Sigmoid colon (tissue), 7 donors: ENCODE measurements around the gene C11orf68. TPM values are rescaled to one million over a fixed set of nuclear protein-coding genes. Genes with fewer than 3 reads are reported as not detected.

Source experiments
- DNase-seq: peaks from one replicate; pipeline ENCODE4 v3.0.0-alpha.2; 2019
- H3K27ac ChIP-seq, 4 donors: fragments of 200-600 bp; sonication (generic); one replicate each; pipeline ENCODE4 v1.5.1; 2016 to 2019; ENCODE audit warnings: mild to moderate bottlenecking in 1 of 4
- H3K27me3 ChIP-seq, 3 donors: fragments of 200-600 bp; sonication (generic); one replicate each; pipeline ENCODE4 v1.5.1; 2019; ENCODE audit warnings: mild to moderate bottlenecking in 1 of 3
- H3K36me3 ChIP-seq, 4 donors: fragments of 200-600 bp; sonication (generic); one replicate each; pipeline ENCODE4 v1.5.1; 2016 to 2019
- H3K4me1 ChIP-seq, 4 donors: fragments of 200-600 bp; sonication (generic); one replicate each; pipeline ENCODE4 v1.5.1; 2017 to 2019
- H3K4me3 ChIP-seq, 4 donors: fragments of 200-600 bp; sonication (generic); one replicate each; pipeline ENCODE4 v1.5.1; 2017 to 2019; ENCODE audit warnings: mild to moderate bottlenecking in 2 of 4, moderate library complexity in 1 of 4
- H3K9me3 ChIP-seq, 4 donors: fragments of 200-600 bp in 3 of 4; sonication (generic) in 3 of 4; one replicate each; pipeline versions ENCODE4 v1.5.1 to v1.6.1; 2013 to 2019
- EP300 ChIP-seq, 4 donors: sonication (generic); formaldehyde crosslinking; IDR thresholded peaks; one replicate each; pipeline ENCODE4 v1.6.1; 2017; ENCODE audit warnings: antibody characterized with exemption in 4 of 4
- POLR2A ChIP-seq, 2 donors: fragments of 450-650 bp; IDR thresholded peaks; one replicate each; pipeline ENCODE4 v1.6.1; 2016; ENCODE audit warnings: antibody characterized with exemption in 2 of 2, mild to moderate bottlenecking in 2 of 2, moderate library complexity in 2 of 2
- POLR2AphosphoS5 ChIP-seq, 4 donors: sonication (generic); formaldehyde crosslinking; IDR thresholded peaks; one replicate each; pipeline ENCODE4 v1.6.1; 2017; ENCODE audit warnings: antibody characterized with exemption in 4 of 4
- WGBS, 2 donors: extraction: QIAGEN DNeasy Blood & Tissue Kit; methylation state at CpG; one replicate each; pipeline ENCODE4 v1.1.7; 2013; 5-methylcytosine and 5-hydroxymethylcytosine counted together
- intact Hi-C: fragments of 100-400 bp; cut with DNase I; formaldehyde crosslinking; loops from one replicate; pipeline ENCODE4 v1.15.1; 2023
- polyA plus RNA-seq, 3 donors: library from polyadenylated mRNA; stranded (reverse); fragments of 200-250 nt; gene quantifications; one replicate each; pipeline ENCODE4 v1.2.3, GENCODE V29; 2013
- total RNA-seq, 4 donors: library from RNA; depleted of rRNA; stranded (reverse); fragments of >200 nt; gene quantifications; one replicate each; pipeline ENCODE4 v1.1.0, GENCODE V29; 2016
- TF ChIP-seq, protein P1 (sequence below), 4 experiments: fragments of 450-650 bp in 3 of 4; fragments of 200-600 bp in 1 of 4; IDR thresholded peaks; one replicate each; pipeline ENCODE4 v1.5.1; 2016 to 2019; ENCODE audit warnings: antibody characterized with exemption in 4 of 4, mild to moderate bottlenecking in 3 of 4, moderate library complexity in 2 of 4
- donor health status: healthy with polysubstance abuse.
- donor health status: Bipolar disorder and iron deficiency.
- donor health status: healthy.

The C11orf68 gene
- total and polyA plus RNA-seq, 7 donors = 22.1 to 36.3 (median 24.0) TPM

DNA sequence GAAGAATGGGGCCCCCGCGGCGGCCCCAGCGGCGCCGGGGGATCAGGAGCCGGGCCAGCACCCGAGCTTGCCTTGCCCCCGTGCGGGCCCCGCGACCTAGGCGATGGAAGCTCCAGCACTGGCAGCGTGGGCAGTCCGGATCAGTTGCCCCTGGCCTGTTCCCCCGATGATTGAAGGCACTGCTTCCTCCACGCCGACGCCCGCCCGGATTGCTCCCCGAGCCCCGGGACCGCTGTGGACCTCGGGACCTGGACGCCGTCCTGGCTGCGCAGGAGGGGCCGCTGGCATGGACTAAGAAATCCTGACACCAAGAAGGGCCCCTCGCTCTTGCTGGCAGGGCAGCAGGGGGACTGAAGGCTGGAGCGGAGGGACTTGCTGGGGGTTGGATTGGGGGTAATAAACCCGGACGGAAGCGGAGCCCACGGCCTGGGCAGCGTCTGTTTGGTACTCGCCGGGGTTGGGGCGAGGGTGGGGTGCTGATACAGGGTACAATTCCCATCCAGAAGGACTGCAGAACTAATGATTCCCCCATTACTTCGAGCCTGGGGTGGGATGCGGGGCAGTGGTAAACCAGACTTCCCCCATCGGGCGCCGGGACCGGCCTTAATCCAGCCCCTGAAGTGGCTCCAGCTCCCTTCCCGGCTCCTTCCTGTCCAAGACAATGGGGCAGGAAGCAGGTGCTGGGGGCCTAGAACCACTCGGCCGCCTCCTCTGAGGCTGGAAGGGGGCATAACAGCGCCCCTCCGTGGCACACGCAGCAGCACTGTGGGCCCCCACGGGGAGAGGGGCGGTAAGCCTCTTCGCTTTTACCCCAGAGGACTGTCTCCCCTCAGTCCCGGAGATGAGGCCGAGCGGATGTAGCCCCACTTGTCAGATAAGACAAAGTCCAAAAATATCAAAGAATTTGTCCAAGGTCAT is 27.4 kb downstream of the C11orf68 start:
- Histone ChIP-seq H3K27ac (peak overlapping the region; percentile 95 to 98 (median 97)), H3K4me3 (peak overlapping the region; percentile 60 to 77 (median 66)), H3K27me3 (no peaks in the 10 kb centered on the region), H3K4me1 (peaks cover 0 to 70% (median 59%) of the 10 kb centered on the region in 4 donors), H3K9me3 (no peaks in the 10 kb centered on the region), H3K36me3 (peaks cover 0 to 6% (median 0%) of the 10 kb centered on the region in 4 donors)
- WGBS, 2 donors = 5 to 12% methylated on average over 57 of the region's 57 CpGs
- DNase-seq = peak; percentile 81
- TF ChIP-seq, protein P1, sequence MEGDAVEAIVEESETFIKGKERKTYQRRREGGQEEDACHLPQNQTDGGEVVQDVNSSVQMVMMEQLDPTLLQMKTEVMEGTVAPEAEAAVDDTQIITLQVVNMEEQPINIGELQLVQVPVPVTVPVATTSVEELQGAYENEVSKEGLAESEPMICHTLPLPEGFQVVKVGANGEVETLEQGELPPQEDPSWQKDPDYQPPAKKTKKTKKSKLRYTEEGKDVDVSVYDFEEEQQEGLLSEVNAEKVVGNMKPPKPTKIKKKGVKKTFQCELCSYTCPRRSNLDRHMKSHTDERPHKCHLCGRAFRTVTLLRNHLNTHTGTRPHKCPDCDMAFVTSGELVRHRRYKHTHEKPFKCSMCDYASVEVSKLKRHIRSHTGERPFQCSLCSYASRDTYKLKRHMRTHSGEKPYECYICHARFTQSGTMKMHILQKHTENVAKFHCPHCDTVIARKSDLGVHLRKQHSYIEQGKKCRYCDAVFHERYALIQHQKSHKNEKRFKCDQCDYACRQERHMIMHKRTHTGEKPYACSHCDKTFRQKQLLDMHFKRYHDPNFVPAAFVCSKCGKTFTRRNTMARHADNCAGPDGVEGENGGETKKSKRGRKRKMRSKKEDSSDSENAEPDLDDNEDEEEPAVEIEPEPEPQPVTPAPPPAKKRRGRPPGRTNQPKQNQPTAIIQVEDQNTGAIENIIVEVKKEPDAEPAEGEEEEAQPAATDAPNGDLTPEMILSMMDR (IDR thresholded peaks at IDR 0.05) = no peak
- no peak for TF ChIP-seq POLR2A (IDR thresholded peaks at IDR 0.05)
- no peak for TF ChIP-seq EP300 (IDR thresholded peaks at IDR 0.05)
- peak in 3 of 4 donors; percentile 17 to 40 (median 23) for TF ChIP-seq POLR2AphosphoS5 (IDR thresholded peaks at IDR 0.05)
- intact Hi-C loops = no loop called here

DNA sequence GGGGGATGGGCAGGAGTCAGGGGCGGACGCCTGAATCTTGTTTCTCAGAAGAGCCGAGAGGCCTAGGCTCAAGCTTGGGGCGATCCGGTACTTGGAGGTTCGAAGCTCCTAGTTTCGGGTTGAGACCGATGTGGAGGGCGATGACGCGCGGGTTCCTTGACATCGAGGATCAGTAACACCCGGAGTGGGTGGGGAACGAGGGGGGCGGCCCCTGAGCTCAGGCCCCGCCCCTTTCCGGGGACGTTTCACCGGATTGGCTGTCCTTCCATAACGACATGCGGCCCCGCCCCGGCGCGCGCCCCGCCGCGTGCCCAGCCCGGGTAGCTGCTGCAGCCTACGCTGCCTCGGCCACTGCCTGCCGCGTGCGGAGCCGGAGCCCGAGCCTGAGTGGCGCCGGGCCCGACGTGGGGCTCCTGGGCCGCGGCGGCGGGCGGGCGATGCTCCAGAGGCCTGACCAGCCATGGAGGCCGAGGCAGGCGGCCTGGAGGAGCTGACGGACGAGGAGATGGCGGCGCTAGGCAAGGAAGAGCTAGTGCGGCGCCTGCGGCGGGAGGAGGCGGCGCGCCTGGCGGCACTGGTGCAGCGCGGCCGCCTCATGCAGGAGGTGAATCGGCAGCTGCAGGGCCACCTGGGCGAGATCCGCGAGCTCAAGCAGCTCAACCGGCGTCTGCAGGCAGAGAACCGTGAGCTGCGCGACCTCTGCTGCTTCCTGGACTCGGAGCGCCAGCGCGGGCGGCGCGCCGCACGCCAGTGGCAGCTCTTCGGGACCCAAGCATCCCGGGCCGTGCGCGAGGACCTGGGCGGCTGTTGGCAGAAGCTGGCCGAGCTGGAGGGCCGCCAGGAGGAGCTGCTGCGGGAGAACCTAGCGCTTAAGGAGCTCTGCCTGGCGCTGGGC is 28.3 kb downstream of the C11orf68 start, which contains the start of gene CCDC85B:
CCDC85B (plus strand) TSS at position 350 of the 895 bp plus-strand sequence; CDS start at position 461, 111 bp downstream.
- peak within 1 kb of the TSS; percentile 95 to 98 (median 97) for H3K27ac ChIP-seq
- peak; percentile 100 for DNase-seq
- intact Hi-C loops = loop anchor here (1.0 kb wide), 1 partner anchor 29 kb away; the partner anchor contains the start of genes C11orf68 and DRAP1
- no peaks in the 10 kb centered on the region for H3K27me3 ChIP-seq
- H3K4me1 ChIP-seq = peaks cover 0 to 70% (median 59%) of the 10 kb centered on the region in 4 donors
- H3K4me3 ChIP-seq = peak within 1 kb of the TSS; percentile 60 to 77 (median 70)
- TF ChIP-seq, protein P1 (IDR thresholded peaks at IDR 0.05) = no peak
- peak; percentile 93 to 98 (median 96) for TF ChIP-seq POLR2AphosphoS5 (IDR thresholded peaks at IDR 0.05)
- TF ChIP-seq POLR2A (IDR thresholded peaks at IDR 0.05) = peak; percentile 70 to 79
- WGBS, 2 donors = 0% methylated on average over 94 of the region's 94 CpGs
- H3K9me3 ChIP-seq = no peaks in the 10 kb centered on the region
- peaks cover 0 to 14% (median 2%) of the 10 kb centered on the region in 4 donors for H3K36me3 ChIP-seq

DNA sequence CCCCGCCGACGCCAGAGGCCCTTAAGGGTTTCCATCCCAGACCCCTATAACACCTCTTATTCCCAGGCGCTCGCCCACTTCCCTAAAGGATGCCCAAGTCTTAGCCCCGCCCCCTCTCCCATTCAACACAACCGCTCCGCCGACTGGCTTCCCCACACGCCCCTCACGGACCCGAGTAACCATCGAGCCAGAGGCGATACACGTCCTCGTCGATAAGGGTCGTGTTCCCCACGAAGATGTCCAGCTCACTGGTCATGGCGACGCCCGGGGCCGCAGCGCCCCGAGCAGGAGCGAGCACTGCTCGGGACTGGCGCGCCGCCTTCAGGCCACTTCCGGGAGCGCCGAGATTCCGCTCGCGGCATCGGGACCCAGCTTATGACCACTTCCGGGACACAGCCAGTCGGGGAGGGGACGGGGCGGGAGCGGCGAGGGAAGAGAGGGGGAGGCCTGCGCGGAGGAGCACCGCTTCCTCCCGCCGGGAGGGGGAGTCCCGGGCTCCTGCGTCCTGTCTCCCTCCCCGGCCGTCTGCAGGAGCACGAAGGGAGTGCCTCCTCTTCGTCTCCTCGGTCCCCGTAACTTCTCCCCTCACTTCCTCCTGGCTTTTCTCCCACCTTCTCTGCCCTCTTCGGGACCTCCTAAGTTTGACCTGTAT is 30.6 kb downstream of the C11orf68 start, which contains the start of gene FIBP:
FIBP (minus strand) TSS at position 309 of the 652 bp plus-strand sequence; CDS start at position 256, 53 bp downstream.
- peak; percentile 99 for DNase-seq
- peaks cover 0 to 71% (median 62%) of the 10 kb centered on the region in 4 donors for H3K4me1 ChIP-seq
- peaks cover 4 to 29% (median 9%) of the 10 kb centered on the region in 4 donors for H3K36me3 ChIP-seq
- H3K4me3 ChIP-seq = peak within 1 kb of the TSS; percentile 53 to 75 (median 62)
- H3K27me3 ChIP-seq = no peaks in the 10 kb centered on the region
- TF ChIP-seq POLR2A (IDR thresholded peaks at IDR 0.05) (peak; percentile 90 to 92), EP300 (IDR thresholded peaks at IDR 0.05) (no peak), POLR2AphosphoS5 (IDR thresholded peaks at IDR 0.05) (peak; percentile 90 to 98 (median 95))
- TF ChIP-seq, protein P1 (IDR thresholded peaks at IDR 0.05) = peak; percentile 85 to 99 (median 91)
- no peaks in the 10 kb centered on the region for H3K9me3 ChIP-seq
- H3K27ac ChIP-seq = peak within 1 kb of the TSS; percentile 95 to 98 (median 97)
- intact Hi-C loops = loop anchor here (1.0 to 5.0 kb wide), 3 partner anchors 30 to 114 kb away; partner anchors contain the start of genes BANF1, CFL1, EIF1AD and SART1
- WGBS, 2 donors = 0 to 1% methylated on average over 57 of the region's 57 CpGs
